ENCODE data around the gene SNAPC2.
"Not testable (repeated sequence)": the region's sequence is repeated elsewhere in the genome, so short reads cannot be mapped to it uniquely, and the experiment has no call there.

SNAPC2 gene

DNA sequence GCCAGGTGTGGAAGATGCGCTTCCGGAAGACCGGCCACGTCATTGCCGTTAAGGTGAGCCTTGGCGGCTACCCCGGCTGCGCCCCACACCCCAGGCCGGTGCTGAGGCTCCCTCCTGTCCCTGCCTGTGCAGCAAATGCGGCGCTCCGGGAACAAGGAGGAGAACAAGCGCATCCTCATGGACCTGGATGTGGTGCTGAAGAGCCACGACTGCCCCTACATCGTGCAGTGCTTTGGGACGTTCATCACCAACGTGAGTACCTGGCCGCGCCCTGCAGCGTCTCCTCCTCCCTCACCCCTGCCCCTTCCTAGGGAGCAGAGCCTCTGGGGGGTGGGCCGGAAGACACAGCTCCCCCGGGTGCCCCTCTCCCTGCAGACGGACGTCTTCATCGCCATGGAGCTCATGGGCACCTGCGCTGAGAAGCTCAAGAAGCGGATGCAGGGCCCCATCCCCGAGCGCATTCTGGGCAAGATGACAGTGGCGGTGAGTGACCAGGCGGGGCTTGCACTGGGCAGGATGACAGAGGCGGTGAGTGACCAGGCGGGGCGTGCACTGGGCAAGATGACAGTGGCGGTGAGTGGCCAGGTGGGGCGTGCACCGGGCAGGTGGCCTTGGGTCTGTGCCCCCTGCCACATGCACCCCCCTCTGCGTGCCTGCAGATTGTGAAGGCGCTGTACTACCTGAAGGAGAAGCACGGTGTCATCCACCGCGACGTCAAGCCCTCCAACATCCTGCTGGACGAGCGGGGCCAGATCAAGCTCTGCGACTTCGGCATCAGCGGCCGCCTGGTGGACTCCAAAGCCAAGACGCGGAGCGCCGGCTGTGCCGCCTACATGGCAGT lies 9.6 kb upstream of the SNAPC2 start:
- DNase-seq = no peak

DNA sequence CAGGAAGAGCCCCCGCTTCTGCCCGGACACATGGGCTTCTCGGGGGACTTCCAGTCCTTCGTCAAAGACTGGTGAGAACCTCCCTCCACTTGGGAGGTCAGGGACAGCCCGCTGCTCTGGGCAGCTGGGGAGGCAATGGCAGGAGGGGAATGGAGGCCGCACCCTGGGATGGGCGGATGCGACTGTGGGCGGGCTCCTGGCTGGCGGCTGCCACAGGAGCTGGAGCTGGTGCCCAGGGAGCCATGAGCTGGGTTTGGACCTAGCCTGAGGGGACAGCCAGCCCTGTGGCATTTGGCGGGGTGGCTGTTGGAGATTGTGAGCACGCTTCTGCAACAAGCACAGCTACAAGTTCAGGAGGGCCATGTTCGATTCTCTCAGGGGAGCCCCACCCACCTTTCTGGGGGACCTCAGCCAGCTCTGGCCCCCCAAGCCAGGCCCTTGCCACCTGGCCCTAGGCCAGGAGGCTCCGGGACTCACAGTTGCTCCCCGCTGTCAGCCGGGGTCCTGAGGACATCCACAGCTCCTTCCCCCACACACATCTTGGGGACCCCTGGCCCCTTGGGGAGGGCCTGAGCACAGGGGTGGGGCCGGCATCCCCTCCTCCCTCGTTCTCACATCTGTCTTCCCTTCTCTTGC lies 8.5 kb upstream of the SNAPC2 start:
- no peak for DNase-seq

DNA sequence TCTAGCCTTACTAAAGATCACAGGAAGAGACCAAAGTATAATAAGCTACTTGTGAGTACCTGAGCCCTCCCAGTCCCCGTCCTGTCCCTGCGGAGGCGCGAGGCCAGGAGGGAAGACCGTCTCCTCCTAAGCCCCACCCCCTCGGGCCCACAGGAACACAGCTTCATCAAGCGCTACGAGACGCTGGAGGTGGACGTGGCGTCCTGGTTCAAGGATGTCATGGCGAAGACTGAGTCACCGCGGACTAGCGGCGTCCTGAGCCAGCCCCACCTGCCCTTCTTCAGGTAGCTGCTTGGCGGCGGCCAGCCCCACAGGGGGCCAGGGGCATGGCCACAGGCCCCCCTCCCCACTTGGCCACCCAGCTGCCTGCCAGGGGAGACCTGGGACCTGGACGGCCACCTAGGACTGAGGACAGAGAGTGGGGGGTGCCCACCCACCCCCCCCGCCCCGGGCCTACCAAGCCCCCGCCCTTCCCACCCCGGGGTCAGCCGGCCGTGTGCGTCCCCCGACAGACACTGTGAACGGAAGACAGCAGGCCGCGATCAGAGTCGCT lies 7.9 kb upstream of the SNAPC2 start:
- no peak for DNase-seq

DNA sequence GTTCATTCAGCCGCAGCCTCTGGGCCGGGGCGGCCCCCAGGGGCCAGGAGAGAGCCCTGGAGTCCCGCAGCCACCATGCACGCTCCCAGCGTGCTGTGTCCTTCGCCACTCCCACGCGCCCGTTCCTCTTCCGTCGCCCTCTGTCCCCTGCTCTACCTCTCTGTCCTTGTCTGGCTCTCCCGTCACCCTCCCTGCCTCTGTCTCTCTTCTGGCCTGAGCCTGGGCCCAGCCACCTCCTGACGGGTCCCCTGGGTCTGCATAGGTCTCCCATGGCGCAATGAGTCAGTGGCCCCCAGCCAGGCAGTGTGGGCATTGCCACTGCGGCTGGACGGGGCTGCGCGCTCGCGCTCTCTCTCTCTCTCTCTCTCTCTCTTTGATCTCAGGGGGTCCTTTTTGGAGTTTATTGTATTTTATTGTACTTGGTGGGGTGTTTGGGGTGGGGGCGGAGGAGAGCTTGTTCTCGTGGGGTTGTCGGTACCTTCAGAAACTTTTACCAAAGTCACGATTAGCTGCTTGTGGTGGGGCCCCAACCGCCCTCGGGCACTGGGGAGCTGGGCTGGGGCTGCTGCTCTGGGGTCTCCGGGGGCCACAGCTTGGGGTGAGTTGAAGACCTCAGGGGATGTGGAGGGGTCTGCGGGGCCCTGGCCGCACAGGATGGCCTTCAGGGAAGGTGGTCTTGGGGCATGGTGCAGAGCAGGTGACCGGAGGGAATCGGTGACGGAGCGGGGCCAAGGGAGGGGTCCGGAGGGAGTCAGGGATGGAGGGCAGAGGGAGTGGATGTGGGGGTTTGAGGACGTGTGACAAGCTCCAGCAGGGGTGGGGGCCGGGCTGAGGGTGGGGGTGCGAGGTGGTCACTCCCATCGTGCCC lies 7.2 kb upstream of the SNAPC2 start:
- no peak for DNase-seq

DNA sequence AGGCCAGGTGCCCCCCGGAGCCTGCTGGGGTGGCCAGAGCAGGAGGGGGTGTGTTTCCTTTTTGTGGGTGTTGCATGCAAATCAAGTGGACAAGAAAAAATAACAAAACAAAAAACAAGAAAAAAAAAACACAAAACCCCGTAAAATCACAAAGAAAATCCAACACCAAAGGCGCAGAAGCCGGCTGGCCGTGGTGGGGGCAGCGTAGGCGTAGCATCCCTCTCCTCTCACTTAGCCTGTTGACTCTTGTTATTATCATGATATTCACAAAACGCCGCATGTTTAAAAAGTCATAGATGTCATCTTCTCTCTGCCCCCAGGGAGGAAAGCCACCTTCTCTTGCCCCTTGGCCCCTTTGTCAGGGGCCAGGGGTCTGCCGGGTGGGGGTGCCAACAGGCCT lies 6.5 kb upstream of the SNAPC2 start:
- no peak for DNase-seq

GRCh38 chr19:7914099-7914498 lies 6.0 kb upstream of the SNAPC2 start:
- DNase-seq = no peak

GRCh38 chr19:7914598-7915045 lies 5.5 kb upstream of the SNAPC2 start, which contains the start of gene TGFBR3L:
Gene TGFBR3L (plus strand): TSS chr19:7914830.
- no peak for DNase-seq

GRCh38 chr19:7915250-7916102 lies 4.7 kb upstream of the SNAPC2 start:
- DNase-seq = no peak

GRCh38 chr19:7916103-7916954 lies 3.8 kb upstream of the SNAPC2 start:
- DNase-seq = peak; percentile 65

GRCh38 chr19:7916955-7917266 lies 3.2 kb upstream of the SNAPC2 start:
- no peak for DNase-seq

GRCh38 chr19:7917267-7918061 lies 2.7 kb upstream of the SNAPC2 start:
- DNase-seq = peak; percentile 60

GRCh38 chr19:7918062-7918614 lies 2.0 kb upstream of the SNAPC2 start:
- DNase-seq = not testable (repeated sequence)

DNA sequence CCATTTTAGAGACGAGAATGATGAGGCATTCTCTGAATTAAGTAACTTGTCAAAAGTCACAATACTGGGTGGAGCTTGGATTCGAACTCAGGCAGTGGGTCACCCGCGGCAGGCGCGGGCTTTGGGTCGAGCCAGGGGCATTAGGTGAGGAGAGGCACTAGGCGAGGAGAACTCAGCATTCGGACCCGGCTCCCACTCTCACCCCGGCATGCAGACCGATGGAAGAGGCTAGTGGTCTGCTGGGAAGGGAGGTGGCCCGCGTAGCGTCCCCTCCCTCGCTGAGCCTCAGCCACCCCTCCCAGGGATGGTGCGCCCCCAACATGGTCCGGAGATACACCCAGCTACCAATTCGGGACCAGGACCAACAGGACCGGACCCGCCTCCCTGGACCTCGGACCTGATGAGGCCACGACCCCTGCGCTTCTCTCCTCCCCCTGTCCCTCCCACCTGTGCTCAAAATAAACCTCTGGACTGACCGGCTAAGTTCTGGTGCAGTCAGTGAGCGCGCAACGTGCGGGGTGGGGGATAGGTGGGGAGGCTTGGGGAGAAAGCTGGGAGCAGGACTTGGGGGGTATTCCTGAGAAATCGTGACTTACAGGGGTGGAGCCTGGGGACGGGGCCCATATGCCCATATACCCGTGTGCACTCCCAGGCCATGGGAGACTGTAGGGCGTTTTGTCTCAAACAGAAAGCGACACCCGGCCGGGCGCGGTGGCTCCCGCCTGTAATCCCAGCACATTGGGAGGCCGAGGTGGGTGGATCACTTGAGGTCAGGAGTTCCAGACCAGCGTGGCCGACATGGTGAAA lies 1.3 kb upstream of the SNAPC2 start:
- DNase-seq = no peak

- DNase-seq = peak; percentile 99
These were observed 572 bp downstream of the SNAPC2 start for GRCh38 chr19:7920519-7921301.

DNA sequence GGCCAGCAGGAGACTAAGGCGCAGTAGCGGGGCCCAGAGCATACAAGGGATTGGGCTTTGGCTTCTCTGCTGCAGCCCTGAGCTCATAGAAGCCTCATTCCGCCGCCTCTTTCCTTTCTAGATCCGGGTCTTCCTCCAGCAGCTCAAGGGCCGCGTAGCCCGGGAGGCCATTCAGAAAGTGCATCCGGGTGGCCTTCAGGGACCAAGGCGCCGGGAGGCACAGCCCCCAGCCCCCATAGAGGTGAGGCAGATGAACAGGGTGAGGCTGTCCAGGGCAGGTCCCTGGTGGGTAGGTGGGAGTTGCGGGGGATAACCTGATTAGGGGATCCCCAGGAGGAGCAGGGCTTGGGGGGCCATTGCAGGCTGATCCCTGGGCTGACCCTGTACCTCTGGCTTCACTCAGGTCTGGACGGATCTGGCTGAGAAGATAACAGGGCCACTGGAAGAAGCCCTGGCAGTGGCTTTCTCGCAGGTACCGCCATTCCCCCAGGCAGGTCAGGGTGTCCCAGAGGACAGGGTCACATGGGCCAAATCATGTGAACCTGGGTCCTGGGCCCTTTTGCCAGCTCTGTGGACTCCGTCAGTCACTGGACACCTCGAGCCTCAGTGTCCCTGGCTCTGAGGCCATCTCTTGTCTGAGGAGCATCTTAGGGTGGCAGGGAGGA lies 1.3 kb downstream of the SNAPC2 start:
- DNase-seq = no peak

- DNase-seq = no peak
These were observed 2.1 kb downstream of the SNAPC2 start for GRCh38 chr19:7921967-7922835.

DNA sequence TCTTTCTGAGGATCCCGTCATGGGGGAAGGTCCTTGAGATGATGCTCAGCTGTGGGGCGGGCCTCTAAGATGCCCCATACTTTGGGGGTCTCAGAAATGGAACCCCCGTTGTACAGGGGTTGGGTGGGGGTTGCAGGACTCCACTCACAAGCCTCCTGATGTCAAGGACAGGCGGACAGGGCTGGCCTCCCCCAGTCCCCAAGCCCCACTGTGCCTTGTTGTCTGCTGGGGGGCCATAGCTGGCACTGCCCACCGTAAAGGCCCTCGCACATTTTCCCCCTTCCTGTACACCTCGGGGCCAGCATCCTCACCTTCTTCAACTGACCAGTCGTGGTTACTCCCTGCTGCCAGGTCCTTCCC lies 2.7 kb downstream of the SNAPC2 start:
- no peak for DNase-seq

Data from CD4-positive, alpha-beta T cell treated with Interleukin-17A for 1 hour (primary cell).